Measurements from ENCODE around the gene SF3B6. TPM values are rescaled to one million over a fixed set of nuclear protein-coding genes. Genes with fewer than 3 reads are reported as not detected.
"Not testable (repeated sequence)": the region's sequence is repeated elsewhere in the genome, so short reads cannot be mapped to it uniquely, and the experiment has no call there.

SF3B6 gene
- polyA plus RNA-seq, 2 of the 4 experiments (the other 2 are of a cell fraction), result 244 to 315 TPM

GRCh38 chr2:24045511-24046508 lies 30.3 kb downstream of the SF3B6 start:
- 77% methylated on average over 11 of the region's 11 CpGs for WGBS (ENCODE audit: missing lambda C conversion rate)
- ATAC-seq, result no peak
- Histone ChIP-seq H3K27ac (no peak overlapping the region), H3K4me3 (peak overlapping the region; percentile 66; the same call in 2 of the 3 replicates), H3K9me3 (no peaks in the 10 kb centered on the region), H3K4me1 (peaks cover 24% of the 10 kb centered on the region), H3K4me2 (peak overlapping the region; percentile 80)
- no peak for FAIRE-seq
- POLR2A ChIA-PET, result interaction anchor here (1.8 kb wide), 1 partner anchor 119 kb away, joined by 27 read pairs; the partner anchor contains the start of gene ATAD2B
- CTCF ChIA-PET, result interaction anchor here (0.7 to 1.4 kb wide), 3 partner anchors 16 to 39 kb away, joined by 3 to 5 read pairs (median 4); partner anchors contain the start of gene TP53I3
- peak; percentile 82 for TF ChIP-seq NFE2L2 (conservative IDR thresholded peaks at IDR 0.05; ENCODE audit: low read length)
- TF ChIP-seq MYC (IDR thresholded peaks at IDR 0.05; ENCODE audit: borderline replicate concordance, low read length), result no peak
- no peak for DNase-seq (ENCODE audit: low read depth in 1 of 2, low spot score in 1 of 2)

- H3K9me3 ChIP-seq; DNase-seq (ENCODE audit: low read depth in 1 of 2, low spot score in 1 of 2); H3K4me2 ChIP-seq; CTCF ChIA-PET; H3K4me3 ChIP-seq; ATAC-seq; H3K27ac ChIP-seq; FAIRE-seq: not testable (repeated sequence)
- 95% methylated on average over 6 of the region's 6 CpGs for WGBS (ENCODE audit: missing lambda C conversion rate)
- POLR2A ChIA-PET, result interaction anchor here (0.7 kb wide), 1 partner anchor 12 kb away, joined by 3 read pairs; no protein-coding TSS in a partner anchor
- peaks cover 16% of the 10 kb centered on the region for H3K4me1 ChIP-seq
These were observed 33.0 kb downstream of the SF3B6 start for GRCh38 chr2:24043133-24043532.

- ATAC-seq (no peak), FAIRE-seq (no peak), DNase-seq (ENCODE audit: low read depth in 1 of 2, low spot score in 1 of 2) (no peak)
- H3K4me1 ChIP-seq, result peaks cover 3% of the 10 kb centered on the region; the same call in 2 of the 3 replicates
- no peak overlapping the region for H3K4me2 ChIP-seq
- no peak for TF ChIP-seq CHD2 (IDR thresholded peaks at IDR 0.05; ENCODE audit: low read length, partially characterized antibody)
- TF ChIP-seq ZC3H11A (IDR thresholded peaks at IDR 0.05), result no peak
- TF ChIP-seq TP53 (CRISPR knock-in tag; IDR thresholded peaks at IDR 0.05), result no peak
- TF ChIP-seq RCOR1 (IDR thresholded peaks at IDR 0.05; ENCODE audit: low read depth, low read length), result no peak
- TF ChIP-seq EHF (CRISPR knock-in tag; IDR thresholded peaks at IDR 0.05), result no peak
- TF ChIP-seq ZSCAN20 (CRISPR knock-in tag; IDR thresholded peaks at IDR 0.05), result no peak
- TF ChIP-seq HOXA7 (CRISPR knock-in tag; IDR thresholded peaks at IDR 0.05), result no peak
- no peak for TF ChIP-seq USF2 (IDR thresholded peaks at IDR 0.05)
- TF ChIP-seq CHD4 (IDR thresholded peaks at IDR 0.05; ENCODE audit: borderline replicate concordance), result no peak
- no peak for TF ChIP-seq NR3C1 (IDR thresholded peaks at IDR 0.05)
- H3K27ac ChIP-seq, result no peak overlapping the region
- no peak overlapping the region for H3K4me3 ChIP-seq
- ChIA-PET POLR2A (no interaction called here), CTCF (interaction anchor here (2.0 to 2.2 kb wide), 2 partner anchors 20 to 43 kb away, joined by 9 read pairs; partner anchors contain the start of gene TP53I3)
- no peaks in the 10 kb centered on the region for H3K9me3 ChIP-seq
- WGBS (ENCODE audit: missing lambda C conversion rate), result 82% methylated on average over 4 of the region's 4 CpGs
These were observed 35.6 kb downstream of the SF3B6 start for GRCh38 chr2:24040511-24040910.

GRCh38 chr2:24038786-24039499 lies 37.2 kb downstream of the SF3B6 start:
- H3K27ac ChIP-seq, result no peak overlapping the region
- no peak for DNase-seq (ENCODE audit: low read depth in 1 of 2, low spot score in 1 of 2)
- ATAC-seq, result peak; percentile 23 to 64; a peak in 2 of 6 replicates
- 0 out of 3 replicates have a peak, but pooled peaks cover 2% of the 10 kb centered on the region for H3K4me1 ChIP-seq
- FAIRE-seq, result no peak
- TF ChIP-seq JUNB (IDR thresholded peaks at IDR 0.05) (no peak), KDM5A (IDR thresholded peaks at IDR 0.05) (no peak), EHF (CRISPR knock-in tag; IDR thresholded peaks at IDR 0.05) (no peak)
- ChIA-PET POLR2A (no interaction called here), CTCF (interaction anchor here (1.0 to 2.1 kb wide), 3 partner anchors 14 to 112 kb away, joined by 3 to 10 read pairs (median 3); partner anchors contain the start of gene ATAD2B)
- no peaks in the 10 kb centered on the region for H3K9me3 ChIP-seq
- H3K4me2 ChIP-seq, result no peak overlapping the region
- WGBS (ENCODE audit: missing lambda C conversion rate), result 92% methylated on average over 9 of the region's 9 CpGs
- no peak overlapping the region for H3K4me3 ChIP-seq
